KOPT-K1 (cell line): ENCODE measurements around the gene STX5.
A peak's percentile ranks its signal among the peaks of the same experiment; 100 is the strongest.

ENCODE experiments used
- H3K27ac ChIP-seq: fragments of 200-600 bp; sonication (generic); 2 replicates; pipeline ENCODE4 v1.5.1; 2016; ENCODE audit warnings: antibody characterized with exemption, mild to moderate bottlenecking, low read depth, low read length; ENCODE audit not compliant: poor library complexity, severe bottlenecking
- H3K36me3 ChIP-seq: fragments of 200-600 bp; sonication (generic); 2 replicates; pipeline ENCODE4 v1.5.1; 2017; ENCODE audit warnings: antibody characterized with exemption, mild to moderate bottlenecking, low read length, moderate library complexity; ENCODE audit not compliant: insufficient read depth
- H3K9me3 ChIP-seq: fragments of 200-600 bp; sonication (generic); 2 replicates; pipeline ENCODE4 v1.5.1; 2017; ENCODE audit warnings: antibody characterized with exemption, low read length, mild to moderate bottlenecking; ENCODE audit not compliant: insufficient read depth, poor library complexity, severe bottlenecking

STX5 gene

DNA sequence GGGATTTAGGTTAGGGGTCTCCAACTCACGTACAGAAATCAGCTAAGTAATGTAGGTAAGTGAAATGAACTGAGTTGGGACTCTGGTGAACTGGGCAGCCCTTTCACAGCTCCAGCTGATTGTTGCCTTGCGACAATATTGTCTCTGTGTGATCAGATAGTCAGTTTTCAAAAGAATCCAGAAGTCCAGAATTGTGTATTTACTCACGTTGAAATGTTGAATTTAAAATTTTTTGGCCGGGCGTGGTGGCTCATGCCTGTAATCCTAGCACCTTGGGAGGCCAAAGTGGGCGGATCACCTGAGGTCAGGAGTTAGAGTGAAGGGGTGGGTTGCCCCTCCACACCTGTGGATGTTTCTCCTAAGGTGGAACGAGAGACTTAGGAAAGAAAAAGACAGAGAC is 26.4 kb upstream of the STX5 start:
- Histone ChIP-seq H3K27ac (peak overlapping the region; percentile 95), H3K36me3 (peaks cover 40% of the 10 kb centered on the region), H3K9me3 (no peaks in the 10 kb centered on the region)

GRCh38 chr11:62857541-62857982 is 25.7 kb upstream of the STX5 start:
- peaks cover 43% of the 10 kb centered on the region for H3K36me3 ChIP-seq
- H3K27ac ChIP-seq: peak overlapping the region; percentile 95
- no peaks in the 10 kb centered on the region for H3K9me3 ChIP-seq

- peak overlapping the region; percentile 95 for H3K27ac ChIP-seq
- H3K36me3 ChIP-seq: peaks cover 52% of the 10 kb centered on the region
- no peaks in the 10 kb centered on the region for H3K9me3 ChIP-seq
These were observed 24.6 kb upstream of the STX5 start for GRCh38 chr11:62856333-62856895.

GRCh38 chr11:62855571-62856332 is 23.9 kb upstream of the STX5 start:
- peaks cover 50% of the 10 kb centered on the region for H3K36me3 ChIP-seq
- H3K9me3 ChIP-seq: no peaks in the 10 kb centered on the region
- H3K27ac ChIP-seq: peak overlapping the region; percentile 95

DNA sequence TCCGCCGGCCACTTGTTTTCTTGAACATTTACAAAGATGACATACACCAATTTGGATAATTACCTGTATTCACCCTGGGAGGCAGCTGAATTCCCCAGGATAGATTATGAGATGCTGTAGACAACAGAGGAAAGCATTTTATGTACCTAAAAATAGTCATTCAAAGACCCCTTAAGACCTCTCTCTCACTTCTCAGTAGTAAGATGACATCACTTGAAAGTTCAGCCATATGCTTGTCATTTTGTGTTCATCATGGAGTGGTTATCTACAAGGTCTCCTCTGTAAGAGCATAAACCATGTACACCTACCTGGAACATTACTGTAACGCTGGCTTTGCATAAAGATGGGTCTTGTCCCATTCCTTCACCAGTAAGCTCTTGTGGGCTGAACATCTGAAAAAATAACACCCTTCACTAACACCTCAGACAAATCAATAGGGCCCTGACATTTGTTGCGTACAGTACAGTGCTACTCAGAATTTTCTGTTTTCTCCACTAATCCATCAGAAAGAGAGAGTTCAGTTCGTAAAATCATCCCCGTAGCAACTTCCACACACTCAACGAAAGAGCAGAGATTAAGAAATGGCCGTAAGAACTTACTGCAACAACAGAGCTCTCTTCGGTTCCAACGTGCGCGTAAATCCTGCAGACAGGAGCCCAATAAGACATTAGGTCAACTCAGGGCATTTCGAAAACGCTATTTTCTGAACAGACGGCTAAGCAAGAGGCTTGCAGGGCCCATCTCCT is 23.1 kb upstream of the STX5 start:
- Histone ChIP-seq H3K9me3 (no peaks in the 10 kb centered on the region), H3K27ac (peak overlapping the region; percentile 95), H3K36me3 (peaks cover 50% of the 10 kb centered on the region)

- peak overlapping the region; percentile 95 for H3K27ac ChIP-seq
- peaks cover 45% of the 10 kb centered on the region for H3K36me3 ChIP-seq
- H3K9me3 ChIP-seq: no peaks in the 10 kb centered on the region
These were observed 22.4 kb upstream of the STX5 start for GRCh38 chr11:62854013-62854824.

- Histone ChIP-seq H3K27ac (peak overlapping the region; percentile 95), H3K9me3 (no peaks in the 10 kb centered on the region), H3K36me3 (peaks cover 45% of the 10 kb centered on the region)
These were observed 21.6 kb upstream of the STX5 start for GRCh38 chr11:62853279-62853965.

- H3K27ac ChIP-seq: peak overlapping the region; percentile 95
- no peaks in the 10 kb centered on the region for H3K9me3 ChIP-seq
- H3K36me3 ChIP-seq: peaks cover 45% of the 10 kb centered on the region
These were observed 20.8 kb upstream of the STX5 start for GRCh38 chr11:62852523-62853188.

DNA sequence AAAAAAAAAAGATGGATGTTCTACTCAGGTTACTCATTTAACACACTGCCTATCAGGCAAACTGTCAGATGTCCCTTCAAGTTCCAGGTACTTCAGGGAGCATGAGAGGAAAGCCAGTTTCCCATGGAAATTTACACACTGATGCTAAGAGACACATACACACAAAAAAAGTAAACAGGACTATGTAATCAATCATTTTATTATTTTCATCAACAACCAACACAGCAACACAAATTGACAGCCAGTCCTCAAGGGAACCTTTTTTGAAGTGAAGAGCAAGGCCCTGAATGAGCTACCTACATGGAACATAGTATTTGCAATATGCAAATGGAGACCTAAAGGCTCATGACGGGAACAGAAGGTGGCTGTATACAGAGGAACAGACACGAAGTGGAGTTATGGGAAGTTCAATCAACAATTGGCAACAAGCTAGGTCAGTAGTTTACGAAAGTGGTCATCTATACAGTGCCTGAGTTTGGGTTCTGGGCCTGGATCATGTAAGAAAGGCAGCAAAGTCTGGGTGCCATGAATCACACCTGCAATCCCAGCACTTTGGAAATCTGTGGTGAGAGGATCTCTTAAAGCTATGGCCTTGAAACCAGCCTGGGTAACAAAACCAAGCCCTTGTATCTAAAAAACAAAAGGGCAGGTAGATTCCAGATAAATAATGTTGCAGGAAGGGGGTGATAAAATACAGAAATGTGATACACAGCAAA is 20.1 kb upstream of the STX5 start:
- Histone ChIP-seq H3K36me3 (peaks cover 45% of the 10 kb centered on the region), H3K9me3 (no peaks in the 10 kb centered on the region), H3K27ac (no peak overlapping the region)

DNA sequence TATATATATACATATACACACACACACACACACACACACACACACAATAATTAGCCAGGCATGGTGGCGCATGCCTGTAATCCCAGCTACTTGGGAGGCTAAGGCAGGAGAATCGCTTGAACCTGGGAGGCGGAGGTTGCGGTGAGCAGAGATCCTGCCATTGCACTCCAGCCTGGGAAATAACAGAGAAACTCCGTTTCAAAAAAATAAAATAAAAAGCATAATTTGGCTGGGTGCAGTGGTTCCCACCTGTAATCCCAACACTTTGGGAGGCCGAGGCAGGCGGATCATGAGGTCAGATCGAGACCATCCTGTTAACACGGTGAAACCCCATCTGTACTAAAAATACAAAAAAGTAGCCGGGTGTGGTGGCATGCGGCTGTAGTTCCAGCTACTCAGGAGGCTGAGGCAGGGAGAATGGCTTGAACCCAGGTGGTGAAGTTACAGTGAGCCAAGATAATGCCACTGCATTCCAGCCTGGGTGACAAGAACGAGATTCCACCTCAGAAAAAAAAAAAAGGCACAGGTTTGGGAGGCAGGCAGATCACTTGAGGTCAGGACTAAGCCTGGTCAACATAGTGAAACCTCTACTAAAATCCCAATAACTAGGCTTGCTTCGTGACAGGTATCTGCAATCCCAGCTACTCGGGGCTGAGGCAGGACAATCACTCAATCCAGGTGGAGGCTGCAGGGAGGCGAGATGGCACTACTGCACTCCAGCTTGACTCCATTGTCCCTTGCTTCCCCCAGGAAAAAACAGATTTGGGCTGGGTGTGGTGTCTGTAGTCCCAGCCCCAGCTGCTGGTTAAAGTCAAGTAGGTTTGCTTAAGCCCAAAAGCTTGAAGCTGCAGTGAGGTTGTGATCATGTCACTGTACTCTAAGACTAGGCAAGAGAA is 19.3 kb upstream of the STX5 start:
- Histone ChIP-seq H3K9me3 (no peaks in the 10 kb centered on the region), H3K27ac (no peak overlapping the region), H3K36me3 (peaks cover 45% of the 10 kb centered on the region)

- H3K27ac ChIP-seq: no peak overlapping the region
- peaks cover 18% of the 10 kb centered on the region for H3K36me3 ChIP-seq
- no peaks in the 10 kb centered on the region for H3K9me3 ChIP-seq
These were observed 16.0 kb upstream of the STX5 start for GRCh38 chr11:62847767-62848314.

- no peak overlapping the region for H3K27ac ChIP-seq
- H3K9me3 ChIP-seq: no peaks in the 10 kb centered on the region
- H3K36me3 ChIP-seq: peaks cover 1% of the 10 kb centered on the region
These were observed 14.3 kb upstream of the STX5 start for GRCh38 chr11:62846177-62846576.
